Measurements from ENCODE around the gene PTPMT1. TPM values are rescaled to one million over a fixed set of nuclear protein-coding genes. Genes with fewer than 3 reads are reported as not detected.
A peak's percentile ranks its signal among the peaks of the same experiment; 100 is the strongest.

The PTPMT1 gene
- total RNA-seq, 1 experiment from 2014 or later: 44.6 TPM

DNA sequence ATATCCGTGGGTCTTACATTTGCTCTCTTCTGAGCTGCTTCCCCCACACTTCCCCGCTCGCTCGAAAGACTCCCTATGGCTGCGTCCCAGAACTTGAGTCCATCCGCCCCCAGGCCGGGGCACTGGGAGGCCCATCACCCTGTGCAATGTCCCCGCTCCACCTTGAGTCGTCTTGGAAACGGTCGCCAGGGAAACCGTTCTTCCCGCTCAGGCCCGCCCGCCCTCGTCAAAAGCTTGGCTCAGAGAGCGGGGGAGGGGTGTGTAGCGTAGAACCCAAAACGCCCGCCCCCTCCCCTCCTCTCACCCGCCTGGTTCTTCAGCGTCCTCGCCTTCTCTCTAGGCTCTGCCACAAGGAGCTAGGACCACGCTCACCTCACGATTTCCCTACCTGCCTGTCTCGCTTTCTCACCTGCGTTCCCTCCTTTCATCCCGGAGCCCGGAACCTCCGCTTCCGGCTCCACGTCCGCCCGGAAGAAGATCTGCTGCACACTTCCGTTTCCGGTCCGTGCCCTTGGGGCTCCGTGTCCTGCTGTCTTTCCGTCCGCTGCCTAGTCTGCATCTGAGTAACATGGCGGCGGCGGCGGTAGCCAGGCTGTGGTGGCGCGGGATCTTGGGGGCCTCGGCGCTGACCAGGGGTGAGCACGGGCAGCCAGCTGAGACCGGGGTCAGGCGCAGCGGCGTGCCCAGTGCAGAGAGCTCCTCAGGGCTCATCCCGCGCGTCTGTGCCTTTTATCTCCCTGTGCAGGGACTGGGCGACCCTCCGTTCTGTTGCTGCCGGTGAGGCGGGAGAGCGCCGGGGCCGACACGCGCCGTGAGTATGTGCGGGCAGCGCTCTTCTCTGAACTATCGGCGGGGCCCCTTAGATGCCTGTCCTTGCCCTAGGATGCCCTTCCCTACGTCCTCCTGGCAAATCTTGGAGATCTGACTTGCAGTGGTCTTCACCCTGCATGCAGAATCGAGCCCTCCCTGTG is 13.4 kb downstream of the PTPMT1 start, which contains the start of the genes KBTBD4 and NDUFS3:
TSS of gene KBTBD4 (minus strand) at position 447 of the 971 bp plus-strand sequence. CDS start at position 428, 19 bp downstream.
TSS of gene NDUFS3 (plus strand) at position 551 of the 971 bp plus-strand sequence. CDS start at position 569, 18 bp downstream.
- H3K27me3 Mint-ChIP-seq (ENCODE audit: insufficient read depth, unreplicated experiment): no peaks in the 10 kb centered on the region
- POLR2A ChIA-PET: interaction anchor here (0.5 to 4.7 kb wide), 18 partner anchors 10 to 344 kb away, joined by 3 to 48 read pairs (median 3); partner anchors contain the start of genes CELF1, PTPMT1 and SLC39A13
- H3K36me3 Mint-ChIP-seq (ENCODE audit: insufficient read depth, unreplicated experiment): peaks cover 64% of the 10 kb centered on the region
- peak within 1 kb of the TSS; percentile 93 for H3K4me3 Mint-ChIP-seq (ENCODE audit: unreplicated experiment)
- BruUV-seq (replicated peaks): TSS peak; percentile 44
- intact Hi-C loops (cut with micrococcal nuclease): no loop called here
- peak; percentile 89 for DNase-seq (ENCODE audit: unreplicated experiment)
- TF ChIP-seq, protein P1, sequence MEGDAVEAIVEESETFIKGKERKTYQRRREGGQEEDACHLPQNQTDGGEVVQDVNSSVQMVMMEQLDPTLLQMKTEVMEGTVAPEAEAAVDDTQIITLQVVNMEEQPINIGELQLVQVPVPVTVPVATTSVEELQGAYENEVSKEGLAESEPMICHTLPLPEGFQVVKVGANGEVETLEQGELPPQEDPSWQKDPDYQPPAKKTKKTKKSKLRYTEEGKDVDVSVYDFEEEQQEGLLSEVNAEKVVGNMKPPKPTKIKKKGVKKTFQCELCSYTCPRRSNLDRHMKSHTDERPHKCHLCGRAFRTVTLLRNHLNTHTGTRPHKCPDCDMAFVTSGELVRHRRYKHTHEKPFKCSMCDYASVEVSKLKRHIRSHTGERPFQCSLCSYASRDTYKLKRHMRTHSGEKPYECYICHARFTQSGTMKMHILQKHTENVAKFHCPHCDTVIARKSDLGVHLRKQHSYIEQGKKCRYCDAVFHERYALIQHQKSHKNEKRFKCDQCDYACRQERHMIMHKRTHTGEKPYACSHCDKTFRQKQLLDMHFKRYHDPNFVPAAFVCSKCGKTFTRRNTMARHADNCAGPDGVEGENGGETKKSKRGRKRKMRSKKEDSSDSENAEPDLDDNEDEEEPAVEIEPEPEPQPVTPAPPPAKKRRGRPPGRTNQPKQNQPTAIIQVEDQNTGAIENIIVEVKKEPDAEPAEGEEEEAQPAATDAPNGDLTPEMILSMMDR (IDR thresholded peaks at IDR 0.05; ENCODE audit: unreplicated experiment): no peak
- peak within 1 kb of the TSS; percentile 93 for H3K27ac Mint-ChIP-seq (ENCODE audit: low read depth, unreplicated experiment)
- CTCF ChIA-PET: interaction anchor here (0.6 to 3.4 kb wide), 7 partner anchors 11 to 378 kb away, joined by 3 to 9 read pairs (median 3); partner anchors contain the start of genes CELF1 and PTPMT1
- H3K9me3 Mint-ChIP-seq (ENCODE audit: unreplicated experiment): no peaks in the 10 kb centered on the region
- H3K4me1 Mint-ChIP-seq (ENCODE audit: insufficient read depth, unreplicated experiment): peaks cover 13% of the 10 kb centered on the region

DNA sequence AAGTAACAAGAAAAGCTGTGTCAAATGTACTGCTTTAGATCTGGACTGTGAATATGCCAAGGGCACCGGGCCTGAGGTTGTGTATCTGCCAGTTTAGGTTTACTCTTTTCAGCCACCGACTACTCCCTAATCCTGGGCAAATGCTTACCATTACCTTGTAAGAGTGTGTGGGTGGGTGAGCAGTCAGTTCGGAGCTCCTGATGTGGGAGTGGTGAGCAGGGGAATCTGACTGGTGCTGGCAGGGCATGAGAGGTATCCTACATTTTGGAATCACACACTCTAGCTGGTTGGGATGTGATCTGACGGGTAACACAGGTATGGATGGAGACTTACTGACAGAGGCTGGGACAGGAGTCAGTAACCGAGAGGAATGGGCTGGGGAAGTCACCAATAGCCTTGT is 18.4 kb downstream of the PTPMT1 start:
- H3K27ac Mint-ChIP-seq (ENCODE audit: low read depth, unreplicated experiment): no peak overlapping the region
- no peak for DNase-seq (ENCODE audit: unreplicated experiment)
- no TSS peak for BruUV-seq (replicated peaks)
- intact Hi-C loops (cut with micrococcal nuclease): no loop called here
- ChIA-PET CTCF (no interaction called here), POLR2A (no interaction called here)
- no peaks in the 10 kb centered on the region for H3K9me3 Mint-ChIP-seq (ENCODE audit: unreplicated experiment)
- H3K4me3 Mint-ChIP-seq (ENCODE audit: unreplicated experiment): no peak overlapping the region
- TF ChIP-seq, protein P1 (IDR thresholded peaks at IDR 0.05; ENCODE audit: unreplicated experiment): no peak
- H3K4me1 Mint-ChIP-seq (ENCODE audit: insufficient read depth, unreplicated experiment): peaks cover 16% of the 10 kb centered on the region
- peaks cover 51% of the 10 kb centered on the region for H3K36me3 Mint-ChIP-seq (ENCODE audit: insufficient read depth, unreplicated experiment)
- H3K27me3 Mint-ChIP-seq (ENCODE audit: insufficient read depth, unreplicated experiment): no peaks in the 10 kb centered on the region

DNA sequence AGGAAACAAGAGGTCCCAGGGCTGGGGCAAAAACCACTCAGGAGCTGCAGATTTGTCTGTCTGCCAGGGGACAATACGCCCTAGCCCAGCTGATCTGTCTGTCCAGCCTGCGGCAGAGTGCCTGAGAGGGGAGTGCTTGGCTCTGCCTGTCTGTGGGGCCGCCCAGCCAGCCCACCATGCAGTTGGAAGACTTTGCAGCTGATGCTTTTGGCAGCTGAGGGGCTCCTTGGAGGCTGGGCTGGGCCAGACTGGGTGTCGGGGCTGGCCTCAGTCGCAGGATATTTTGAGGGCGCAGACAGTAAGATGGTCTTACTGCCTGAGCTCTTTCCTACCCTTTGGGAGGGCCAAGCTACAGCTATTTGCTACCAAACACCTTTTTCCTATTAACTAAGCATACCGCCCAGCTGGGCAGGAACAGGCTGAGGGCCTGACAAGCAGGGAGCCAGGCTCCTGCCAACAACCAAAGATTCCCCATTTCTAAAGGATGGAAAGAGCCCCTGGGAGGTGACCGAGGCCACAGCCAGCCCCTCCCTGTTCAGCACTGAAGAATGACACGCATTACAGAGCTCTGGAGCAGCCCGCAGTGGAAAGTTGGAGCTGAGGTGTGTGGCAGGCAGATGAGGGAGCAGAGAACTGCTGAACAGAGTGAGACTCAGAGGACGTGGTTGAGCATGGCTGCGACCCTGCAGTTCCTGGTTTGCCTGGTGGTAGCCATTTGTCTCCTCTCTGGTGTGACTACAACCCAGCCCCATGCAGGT is 20.9 kb downstream of the PTPMT1 start, which contains the start of gene FAM180B:
TSS of gene FAM180B (plus strand) at position 581 of the 758 bp plus-strand sequence. CDS start at position 672, 91 bp downstream.
- intact Hi-C loops (cut with micrococcal nuclease): no loop called here
- no peak for DNase-seq (ENCODE audit: unreplicated experiment)
- Mint-ChIP-seq H3K4me3 (ENCODE audit: unreplicated experiment) (no peak within 1 kb of the TSS), H3K9me3 (ENCODE audit: unreplicated experiment) (no peaks in the 10 kb centered on the region), H3K4me1 (ENCODE audit: insufficient read depth, unreplicated experiment) (peaks cover 9% of the 10 kb centered on the region), H3K36me3 (ENCODE audit: insufficient read depth, unreplicated experiment) (peaks cover 49% of the 10 kb centered on the region), H3K27me3 (ENCODE audit: insufficient read depth, unreplicated experiment) (no peaks in the 10 kb centered on the region), H3K27ac (ENCODE audit: low read depth, unreplicated experiment) (peak within 1 kb of the TSS; percentile 14)
- TF ChIP-seq, protein P1 (IDR thresholded peaks at IDR 0.05; ENCODE audit: unreplicated experiment): no peak
- ChIA-PET POLR2A (no interaction called here), CTCF (interaction anchor here (0.5 to 0.6 kb wide), 2 partner anchors 96 to 758 kb away, joined by 3 to 6 read pairs; no protein-coding TSS in a partner anchor)
- no TSS peak for BruUV-seq (replicated peaks)
